ENCODE data around the gene LRRC36.
"Not testable (repeated sequence)": the region's sequence is repeated elsewhere in the genome, so short reads cannot be mapped to it uniquely, and the experiment has no call there.

DNA sequence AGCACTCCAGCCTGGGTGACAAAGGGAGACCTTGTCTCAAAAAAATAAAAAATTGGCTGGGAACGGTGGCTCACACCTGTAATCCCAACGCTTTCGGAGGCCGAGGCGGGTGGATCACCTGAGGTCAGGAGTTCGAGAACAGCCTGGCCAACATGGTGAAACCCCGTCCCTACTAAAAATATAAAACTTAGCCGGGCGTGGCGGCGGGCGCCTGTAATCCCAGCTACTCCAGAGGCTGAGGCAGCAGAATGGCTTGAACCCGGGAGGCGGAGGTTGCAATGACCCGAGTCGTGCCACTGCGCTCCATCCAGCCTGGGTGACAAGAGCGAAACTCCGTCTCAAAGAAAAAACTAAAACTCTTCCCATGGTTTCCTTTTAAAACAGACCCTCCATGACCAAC is 88.8 kb downstream of the LRRC36 start:
- TF ChIP-seq, protein P1, sequence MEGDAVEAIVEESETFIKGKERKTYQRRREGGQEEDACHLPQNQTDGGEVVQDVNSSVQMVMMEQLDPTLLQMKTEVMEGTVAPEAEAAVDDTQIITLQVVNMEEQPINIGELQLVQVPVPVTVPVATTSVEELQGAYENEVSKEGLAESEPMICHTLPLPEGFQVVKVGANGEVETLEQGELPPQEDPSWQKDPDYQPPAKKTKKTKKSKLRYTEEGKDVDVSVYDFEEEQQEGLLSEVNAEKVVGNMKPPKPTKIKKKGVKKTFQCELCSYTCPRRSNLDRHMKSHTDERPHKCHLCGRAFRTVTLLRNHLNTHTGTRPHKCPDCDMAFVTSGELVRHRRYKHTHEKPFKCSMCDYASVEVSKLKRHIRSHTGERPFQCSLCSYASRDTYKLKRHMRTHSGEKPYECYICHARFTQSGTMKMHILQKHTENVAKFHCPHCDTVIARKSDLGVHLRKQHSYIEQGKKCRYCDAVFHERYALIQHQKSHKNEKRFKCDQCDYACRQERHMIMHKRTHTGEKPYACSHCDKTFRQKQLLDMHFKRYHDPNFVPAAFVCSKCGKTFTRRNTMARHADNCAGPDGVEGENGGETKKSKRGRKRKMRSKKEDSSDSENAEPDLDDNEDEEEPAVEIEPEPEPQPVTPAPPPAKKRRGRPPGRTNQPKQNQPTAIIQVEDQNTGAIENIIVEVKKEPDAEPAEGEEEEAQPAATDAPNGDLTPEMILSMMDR (IDR thresholded peaks at IDR 0.05): not testable (repeated sequence)
- not testable (repeated sequence) for TF ChIP-seq POLR2A (IDR thresholded peaks at IDR 0.05)

All from right lobe of liver (tissue), 4 donors.